PC-9 (cell line): ENCODE measurements around the gene HEMK1. TPM values are rescaled to one million over a fixed set of nuclear protein-coding genes. Genes with fewer than 3 reads are reported as not detected.
A peak's percentile ranks its signal among the peaks of the same experiment; 100 is the strongest.

Source experiments
- BruUV-seq: library from RNA; stranded (reverse); fragments of 400-500 nt; replicated peaks from 2 replicates; lab custom pipeline; 2021; lab: Mats Ljungman, UMichigan
- CTCF ChIA-PET: fragments of 300-600 bp; sonication (Branson Sonifier 250); formaldehyde crosslinking; loops from one replicate; lab custom pipeline; 2022; ENCODE audit warnings: antibody characterized with exemption; lab: Charles Lee
- POLR2A ChIA-PET: fragments of 300-600 bp; sonication (Branson Sonifier 250); formaldehyde crosslinking; loops from one replicate; lab custom pipeline; 2022; ENCODE audit warnings: antibody characterized with exemption; ENCODE audit not compliant: unreplicated experiment; lab: Charles Lee
- DNase-seq, 2 experiments: peaks; one replicate each; pipeline versions ENCODE4 v3.0.0 to v3.0.0-alpha.2; 2015 to 2022; ENCODE audit warnings: mixed read lengths in 1 of 2
- H2AFZ ChIP-seq: fragments of 200-600 bp; sonication (generic); 2 replicates; pipeline ENCODE4 v1.8.1; 2017; ENCODE audit warnings: antibody characterized with exemption
- H3F3A ChIP-seq: fragments of 200-600 bp; sonication (generic); 2 replicates; pipeline ENCODE4 v1.8.1; 2017; ENCODE audit warnings: antibody characterized with exemption, mild to moderate bottlenecking, low read depth; ENCODE audit not compliant: insufficient read depth
- H3K27ac ChIP-seq: fragments of 200-600 bp; sonication (generic); 2 replicates; pipeline ENCODE4 v1.6.1; 2016; ENCODE audit warnings: mixed run types
- H3K27me3 ChIP-seq: fragments of 200-600 bp; sonication (generic); 2 replicates; pipeline ENCODE4 v1.6.1; 2016; ENCODE audit warnings: low read depth, mixed run types; ENCODE audit not compliant: insufficient read depth
- H3K36me3 ChIP-seq: fragments of 200-600 bp; sonication (generic); 2 replicates; pipeline ENCODE4 v1.6.1; 2016; ENCODE audit warnings: low read depth, mixed run types
- H3K4me1 ChIP-seq: fragments of 200-600 bp; sonication (generic); replicated peaks from 2 replicates; pipeline ENCODE4 v1.6.1; 2016; ENCODE audit warnings: mixed run types; ENCODE audit not compliant: insufficient read depth
- H3K4me2 ChIP-seq: fragments of 200-600 bp; sonication (generic); 2 replicates; pipeline ENCODE4 v1.6.1; 2017; ENCODE audit warnings: mixed run types
- H3K4me3 ChIP-seq: fragments of 200-600 bp; sonication (generic); 2 replicates; pipeline ENCODE4 v1.6.1; 2016; ENCODE audit warnings: mixed run types
- H3K79me2 ChIP-seq: fragments of 200-600 bp; sonication (generic); 2 replicates; pipeline ENCODE4 v1.6.1; 2017; ENCODE audit warnings: low read depth, mixed run types
- H3K9me2 ChIP-seq: fragments of 200-600 bp; sonication (generic); 2 replicates; pipeline ENCODE4 v1.8.1; 2017; ENCODE audit warnings: mild to moderate bottlenecking; ENCODE audit not compliant: insufficient read depth
- H3K9me3 ChIP-seq: fragments of 200-600 bp; sonication (generic); 2 replicates; pipeline ENCODE4 v1.8.1; 2016; ENCODE audit warnings: low read depth; ENCODE audit not compliant: insufficient read depth
- H4K20me1 ChIP-seq: fragments of 200-600 bp; sonication (generic); 2 replicates; pipeline ENCODE4 v1.8.1; 2017; ENCODE audit not compliant: insufficient read depth
- EZH2 ChIP-seq: fragments of 200-600 bp; sonication (generic); IDR thresholded peaks from 2 replicates; pipeline ENCODE4 v1.8.0; 2017; ENCODE audit warnings: antibody characterized with exemption, low read depth
- intact Hi-C: fragments of 100-400 bp; cut with micrococcal nuclease; formaldehyde crosslinking; loops from one replicate; pipeline ENCODE4 v1.10.0; 2022; ENCODE audit not compliant: unreplicated experiment
- total RNA-seq: library from RNA; stranded (reverse); gene quantifications from 2 replicates; pipeline ENCODE4 v1.2.3, GENCODE V29; 2021
- TF ChIP-seq, protein P1 (sequence below): fragments of 200-600 bp; sonication (generic); conservative IDR thresholded peaks from 2 replicates; pipeline ENCODE4 v1.6.1; 2017; ENCODE audit warnings: mixed run types, antibody characterized with exemption, mild to moderate bottlenecking, moderate library complexity

HEMK1 gene
- total RNA-seq, 1 experiment from 2014 or later = 20.6 TPM

DNA sequence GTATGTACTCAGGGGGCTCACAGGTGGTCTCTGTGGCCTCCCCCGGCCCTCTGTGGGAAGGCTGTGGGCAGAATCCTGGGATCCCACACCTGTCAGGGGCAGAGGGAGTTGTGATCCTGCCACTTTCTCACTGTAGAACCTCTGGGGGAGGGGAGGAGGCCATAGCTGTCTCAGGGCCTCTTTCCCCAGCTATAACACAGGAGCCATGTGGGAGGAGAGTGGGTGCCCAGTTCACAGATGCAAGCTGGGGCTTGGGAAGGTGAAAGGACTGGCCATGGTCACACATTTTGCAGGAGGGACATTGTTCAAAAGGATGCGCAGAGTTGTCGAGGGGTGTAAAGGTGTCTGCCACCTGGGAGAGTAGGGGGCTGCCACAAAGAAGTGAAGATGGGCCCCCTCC lies 59.3 kb downstream of the HEMK1 start:
- no peaks in the 10 kb centered on the region for H3K36me3 ChIP-seq
- 0 out of 2 replicates have a peak overlapping the region, but pooled peaks have one; percentile 73 for H3K27ac ChIP-seq
- H3K27me3 ChIP-seq = no peaks in the 10 kb centered on the region
- peaks cover 79% of the 10 kb centered on the region for H3K79me2 ChIP-seq
- H3K9me2 ChIP-seq = no peaks in the 10 kb centered on the region
- no peak overlapping the region for H3K4me3 ChIP-seq
- no peaks in the 10 kb centered on the region for H3K9me3 ChIP-seq
- H3K4me2 ChIP-seq = 0 out of 2 replicates have a peak overlapping the region, but pooled peaks have one; percentile 65
- intact Hi-C loops = no loop called here
- no peaks in the 10 kb centered on the region for H4K20me1 ChIP-seq
- H2AFZ ChIP-seq = no peak overlapping the region
- no peak for TF ChIP-seq EZH2
- TF ChIP-seq, protein P1, sequence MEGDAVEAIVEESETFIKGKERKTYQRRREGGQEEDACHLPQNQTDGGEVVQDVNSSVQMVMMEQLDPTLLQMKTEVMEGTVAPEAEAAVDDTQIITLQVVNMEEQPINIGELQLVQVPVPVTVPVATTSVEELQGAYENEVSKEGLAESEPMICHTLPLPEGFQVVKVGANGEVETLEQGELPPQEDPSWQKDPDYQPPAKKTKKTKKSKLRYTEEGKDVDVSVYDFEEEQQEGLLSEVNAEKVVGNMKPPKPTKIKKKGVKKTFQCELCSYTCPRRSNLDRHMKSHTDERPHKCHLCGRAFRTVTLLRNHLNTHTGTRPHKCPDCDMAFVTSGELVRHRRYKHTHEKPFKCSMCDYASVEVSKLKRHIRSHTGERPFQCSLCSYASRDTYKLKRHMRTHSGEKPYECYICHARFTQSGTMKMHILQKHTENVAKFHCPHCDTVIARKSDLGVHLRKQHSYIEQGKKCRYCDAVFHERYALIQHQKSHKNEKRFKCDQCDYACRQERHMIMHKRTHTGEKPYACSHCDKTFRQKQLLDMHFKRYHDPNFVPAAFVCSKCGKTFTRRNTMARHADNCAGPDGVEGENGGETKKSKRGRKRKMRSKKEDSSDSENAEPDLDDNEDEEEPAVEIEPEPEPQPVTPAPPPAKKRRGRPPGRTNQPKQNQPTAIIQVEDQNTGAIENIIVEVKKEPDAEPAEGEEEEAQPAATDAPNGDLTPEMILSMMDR = no peak
- H3F3A ChIP-seq = peaks cover 39% of the 10 kb centered on the region
- BruUV-seq = no TSS peak
- ChIA-PET POLR2A (no interaction called here), CTCF (interaction anchor here (0.6 to 1.7 kb wide), 4 partner anchors 24 to 266 kb away, joined by 3 to 7 read pairs (median 3); no protein-coding TSS in a partner anchor)
- H3K4me1 ChIP-seq = peaks cover 92% of the 10 kb centered on the region
- no peak for DNase-seq

DNA sequence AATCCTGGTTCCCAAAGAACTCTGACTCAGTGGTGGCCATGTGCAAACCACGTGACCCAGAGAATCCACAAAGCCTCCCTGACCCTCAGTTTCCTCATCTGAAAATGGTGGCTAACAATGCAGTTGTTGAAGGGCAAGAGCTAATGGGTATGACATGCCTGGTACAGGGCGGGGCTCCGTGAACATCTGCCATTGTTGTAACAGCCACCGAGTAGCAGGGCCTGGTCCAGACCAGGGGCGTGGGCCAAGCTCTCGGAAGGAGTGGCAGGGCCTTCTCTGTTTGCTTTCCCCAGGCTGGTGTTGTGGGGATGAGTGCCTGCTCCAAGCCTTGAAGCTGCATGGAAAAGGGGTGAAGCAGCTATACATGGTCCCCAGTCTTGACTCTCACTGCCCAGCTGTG lies 61.1 kb downstream of the HEMK1 start:
- H3K9me2 ChIP-seq = no peaks in the 10 kb centered on the region
- no peaks in the 10 kb centered on the region for H3K27me3 ChIP-seq
- DNase-seq = no peak
- H3K4me1 ChIP-seq = peaks cover 77% of the 10 kb centered on the region
- H3K4me2 ChIP-seq = peak overlapping the region; percentile 21; the same call in 1 of the 2 replicates
- no peak overlapping the region for H3K27ac ChIP-seq
- intact Hi-C loops = no loop called here
- ChIA-PET CTCF (no interaction called here), POLR2A (no interaction called here)
- no peak overlapping the region for H2AFZ ChIP-seq
- H3K4me3 ChIP-seq = no peak overlapping the region
- H3K9me3 ChIP-seq = no peaks in the 10 kb centered on the region
- TF ChIP-seq, protein P1 = no peak
- TF ChIP-seq EZH2 = no peak
- H3K79me2 ChIP-seq = peaks cover 75% of the 10 kb centered on the region
- H3K36me3 ChIP-seq = no peaks in the 10 kb centered on the region
- H4K20me1 ChIP-seq = no peaks in the 10 kb centered on the region
- BruUV-seq = no TSS peak
- H3F3A ChIP-seq = peaks cover 32% of the 10 kb centered on the region

DNA sequence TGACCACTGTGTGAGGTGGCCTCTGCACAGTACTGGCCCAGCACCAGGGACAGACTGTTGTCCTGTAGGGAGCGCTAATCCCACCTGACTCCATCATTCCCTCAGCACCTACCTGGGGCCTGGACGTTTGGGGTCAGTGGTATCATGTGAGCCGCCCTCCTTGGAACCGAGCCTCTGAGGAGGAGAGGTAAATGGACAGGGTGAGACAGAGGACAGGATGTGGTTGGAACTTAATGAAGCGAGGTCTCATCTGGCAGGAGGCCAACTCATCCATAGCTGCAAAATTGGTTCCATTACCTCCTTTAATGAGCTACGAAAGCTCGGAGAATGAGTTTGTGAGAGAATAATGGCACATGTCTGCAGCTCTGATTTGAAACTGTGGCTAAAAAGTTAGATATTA lies 61.6 kb downstream of the HEMK1 start:
- H3K4me2 ChIP-seq = peak overlapping the region; percentile 21; the same call in 1 of the 2 replicates
- no peaks in the 10 kb centered on the region for H3K27me3 ChIP-seq
- H2AFZ ChIP-seq = no peak overlapping the region
- peaks cover 72% of the 10 kb centered on the region for H3K79me2 ChIP-seq
- H3K36me3 ChIP-seq = no peaks in the 10 kb centered on the region
- no TSS peak for BruUV-seq
- POLR2A ChIA-PET = no interaction called here
- H3K9me3 ChIP-seq = no peaks in the 10 kb centered on the region
- no peak overlapping the region for H3K27ac ChIP-seq
- intact Hi-C loops = no loop called here
- no peak overlapping the region for H3K4me3 ChIP-seq
- CTCF ChIA-PET = no interaction called here
- H3F3A ChIP-seq = peaks cover 29% of the 10 kb centered on the region; the same call in 1 of the 2 replicates
- TF ChIP-seq, protein P1 = no peak
- TF ChIP-seq EZH2 = no peak
- H3K4me1 ChIP-seq = peaks cover 72% of the 10 kb centered on the region
- DNase-seq = no peak
- H4K20me1 ChIP-seq = no peaks in the 10 kb centered on the region
- no peaks in the 10 kb centered on the region for H3K9me2 ChIP-seq
